GM18499 (cell line): Measurements from ENCODE around the gene CILP.

Experiments used
- ATAC-seq: cut with Tn5 transposase; IDR thresholded peaks from one replicate; pipeline ENCODE4 v1.9.1; 2021; ENCODE audit warnings: moderate number of reproducible peaks; ENCODE audit not compliant: insufficient read depth, unreplicated experiment

The CILP gene

DNA sequence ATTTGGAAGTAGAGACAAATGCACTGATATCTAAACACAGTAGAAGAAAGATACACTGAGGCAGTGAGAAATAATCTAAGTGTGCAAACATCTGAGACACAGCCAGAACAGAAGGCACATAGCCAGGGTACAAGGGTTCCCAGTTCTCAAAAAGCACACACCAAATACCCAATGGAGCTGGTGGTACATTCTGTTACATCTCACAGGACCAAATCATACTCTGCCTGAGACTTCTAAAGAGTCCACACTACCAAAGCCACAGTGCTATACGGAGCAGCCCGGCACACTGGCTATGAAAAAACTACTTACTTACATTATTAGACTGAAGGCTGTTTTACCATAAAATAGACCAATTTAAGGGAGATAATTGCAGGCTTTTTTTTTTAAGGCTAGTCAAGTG, 45.4 kb downstream of the CILP start:
- no peak for ATAC-seq

- ATAC-seq: no peak
Measured at GRCh38 chr15:65164139-65164538, 47.1 kb downstream of the CILP start.

- ATAC-seq: no peak
Measured at GRCh38 chr15:65163041-65163440, 48.2 kb downstream of the CILP start.

GRCh38 chr15:65156692-65157091, 54.6 kb downstream of the CILP start:
- no peak for ATAC-seq

DNA sequence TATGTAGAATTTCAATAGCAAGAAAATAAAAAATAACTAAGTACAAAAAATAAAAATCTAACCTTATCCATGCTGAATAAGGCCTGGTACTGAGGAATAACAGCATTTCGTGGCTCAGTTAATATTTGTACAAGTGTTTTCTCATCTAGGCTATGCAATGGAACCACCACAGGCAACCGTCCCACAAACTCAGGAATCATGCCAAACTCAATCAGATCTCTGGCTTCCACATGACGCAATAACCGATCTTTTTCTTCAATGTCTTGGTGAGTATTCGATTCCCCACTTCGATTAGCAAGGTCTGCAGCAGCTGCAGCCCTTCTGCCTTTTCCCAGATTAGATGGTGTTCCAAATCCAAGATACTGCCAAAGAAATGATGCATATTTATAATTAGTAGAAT, 56.6 kb downstream of the CILP start:
- ATAC-seq: no peak

DNA sequence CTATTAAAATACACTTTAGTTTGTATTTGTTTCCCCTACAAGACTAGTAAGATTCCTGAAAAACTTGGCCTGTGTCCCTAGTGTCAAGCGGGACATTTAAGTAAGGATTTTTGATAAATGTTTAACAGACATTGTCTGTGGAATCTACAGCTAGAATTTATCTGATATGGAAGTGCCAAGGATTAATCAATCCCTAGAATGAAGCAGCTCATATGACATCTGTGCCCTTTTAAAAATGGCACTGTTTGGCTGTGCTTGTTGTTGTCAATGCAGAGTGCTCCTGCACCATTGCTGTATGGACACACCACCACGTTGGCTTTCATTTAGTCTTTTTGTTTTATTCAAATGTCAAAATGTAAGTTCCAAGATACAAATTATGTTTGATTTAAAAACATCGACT, 63.4 kb downstream of the CILP start:
- ATAC-seq: no peak

DNA sequence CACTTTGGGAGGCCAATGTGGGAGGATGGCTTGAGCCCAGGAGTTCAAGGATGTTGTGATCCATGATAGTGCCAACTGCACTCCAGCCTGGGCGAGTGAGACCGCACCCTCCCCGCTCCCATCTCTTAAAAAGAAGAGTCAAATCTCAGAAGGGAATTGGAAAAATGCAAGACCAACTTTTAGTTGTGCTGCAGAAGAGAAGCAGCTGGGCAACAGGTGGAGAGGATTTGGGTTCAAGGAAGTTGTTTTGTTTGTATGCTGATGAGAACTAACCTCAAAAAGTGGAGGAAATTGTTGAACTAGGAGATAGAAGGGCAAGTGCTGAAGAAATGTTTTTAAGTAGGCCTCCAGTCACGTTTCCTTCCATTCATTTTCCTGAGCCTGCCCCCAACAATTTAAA, 64.8 kb downstream of the CILP start:
- no peak for ATAC-seq
